Suprapubic skin (tissue), 4 donors: Measurements from ENCODE around the gene PHYKPL. TPM values are rescaled to one million over a fixed set of nuclear protein-coding genes. Genes with fewer than 3 reads are reported as not detected.

Source experiments
- DNase-seq, 2 donors: peaks; one replicate each; pipeline ENCODE4 v3.0.0-alpha.2; 2019; ENCODE audit warnings: low spot score in 2 of 2
- H3K27ac ChIP-seq: fragments of 200-600 bp; sonication (generic); one replicate; pipeline ENCODE4 v1.5.1; 2019
- H3K27me3 ChIP-seq: fragments of 200-600 bp; sonication (generic); one replicate; pipeline ENCODE4 v1.5.1; 2019
- H3K36me3 ChIP-seq: fragments of 200-600 bp; sonication (generic); one replicate; pipeline ENCODE4 v1.5.1; 2019
- H3K4me1 ChIP-seq: fragments of 200-600 bp; sonication (generic); one replicate; pipeline ENCODE4 v1.5.1; 2019
- H3K4me3 ChIP-seq: fragments of 200-600 bp; sonication (generic); one replicate; pipeline ENCODE4 v1.5.1; 2019; ENCODE audit warnings: mild to moderate bottlenecking
- H3K9me3 ChIP-seq: fragments of 200-600 bp; sonication (generic); one replicate; pipeline ENCODE4 v1.5.1; 2019
- CTCF ChIP-seq, 2 donors: fragments of 200-600 bp in 1 of 2; fragments of 450-650 bp in 1 of 2; sonication (generic) in 1 of 2; IDR thresholded peaks; one replicate each; pipeline ENCODE4 v1.5.1; 2016 to 2019; ENCODE audit warnings: antibody characterized with exemption in 2 of 2, mild to moderate bottlenecking in 1 of 2, moderate library complexity in 1 of 2
- EP300 ChIP-seq: sonication (generic); formaldehyde crosslinking; IDR thresholded peaks from one replicate; pipeline ENCODE4 v1.6.1; 2017; ENCODE audit warnings: antibody characterized with exemption
- POLR2A ChIP-seq, 2 donors: fragments of 450-650 bp; IDR thresholded peaks; one replicate each; pipeline ENCODE4 v1.6.1; 2017; ENCODE audit warnings: antibody characterized with exemption in 2 of 2, mild to moderate bottlenecking in 2 of 2, moderate library complexity in 2 of 2
- POLR2AphosphoS5 ChIP-seq, 3 donors: sonication (generic); formaldehyde crosslinking; IDR thresholded peaks; one replicate each; pipeline ENCODE4 v1.6.1; 2017; ENCODE audit warnings: antibody characterized with exemption in 3 of 3
- WGBS: methylation state at CpG from one replicate; pipeline ENCODE4 v1.1.5; 2018; 5-methylcytosine and 5-hydroxymethylcytosine counted together
- total RNA-seq, 4 donors: library from RNA; depleted of rRNA; stranded (reverse); fragments of >200 nt; gene quantifications; one replicate each; pipeline ENCODE4 v1.1.0, GENCODE V29; 2016

Gene PHYKPL
- total RNA-seq, 4 donors from 2014 or later, result 27.1 to 50.5 (median 35.7) TPM

- no peaks in the 10 kb centered on the region for H3K9me3 ChIP-seq
- H3K4me1 ChIP-seq, result peaks cover 22% of the 10 kb centered on the region
- TF ChIP-seq POLR2AphosphoS5 (IDR thresholded peaks at IDR 0.05) (no peak), EP300 (no peak), POLR2A (IDR thresholded peaks at IDR 0.05) (no peak), CTCF (IDR thresholded peaks at IDR 0.05) (no peak)
- H3K27me3 ChIP-seq, result no peaks in the 10 kb centered on the region
- no peak overlapping the region for H3K27ac ChIP-seq
- H3K4me3 ChIP-seq, result no peak overlapping the region
- no peaks in the 10 kb centered on the region for H3K36me3 ChIP-seq
- peak; percentile 40 for DNase-seq
- WGBS, result 63% methylated on average over 7 of the region's 7 CpGs
These were observed 36.3 kb downstream of the PHYKPL start for GRCh38 chr5:178196281-178196812.

GRCh38 chr5:178194026-178194425, 38.6 kb downstream of the PHYKPL start:
- no peaks in the 10 kb centered on the region for H3K36me3 ChIP-seq
- H3K9me3 ChIP-seq, result no peaks in the 10 kb centered on the region
- peaks cover 4% of the 10 kb centered on the region for H3K4me1 ChIP-seq
- H3K27me3 ChIP-seq, result no peaks in the 10 kb centered on the region
- no peak overlapping the region for H3K27ac ChIP-seq
- TF ChIP-seq POLR2AphosphoS5 (IDR thresholded peaks at IDR 0.05) (no peak), CTCF (IDR thresholded peaks at IDR 0.05) (no peak), EP300 (no peak), POLR2A (IDR thresholded peaks at IDR 0.05) (no peak)
- no peak overlapping the region for H3K4me3 ChIP-seq
- peak in 1 of 2 donors; percentile 42 for DNase-seq
- 39% methylated on average over 6 of the region's 7 CpGs for WGBS

- no peak for TF ChIP-seq EP300
- no peak for TF ChIP-seq POLR2A (IDR thresholded peaks at IDR 0.05)
- TF ChIP-seq POLR2AphosphoS5 (IDR thresholded peaks at IDR 0.05), result no peak
- TF ChIP-seq CTCF (IDR thresholded peaks at IDR 0.05), result no peak
- 68% methylated on average over 8 of the region's 8 CpGs for WGBS
- Histone ChIP-seq H3K4me1 (peaks cover 4% of the 10 kb centered on the region), H3K27me3 (no peaks in the 10 kb centered on the region), H3K9me3 (no peaks in the 10 kb centered on the region), H3K36me3 (no peaks in the 10 kb centered on the region), H3K4me3 (no peak overlapping the region), H3K27ac (no peak overlapping the region)
- DNase-seq, result no peak
These were observed 39.3 kb downstream of the PHYKPL start for GRCh38 chr5:178193251-178193809.

GRCh38 chr5:178192787-178193186, 39.8 kb downstream of the PHYKPL start:
- no peak for DNase-seq
- Histone ChIP-seq H3K27me3 (no peaks in the 10 kb centered on the region), H3K27ac (no peak overlapping the region), H3K4me1 (peaks cover 4% of the 10 kb centered on the region), H3K9me3 (no peaks in the 10 kb centered on the region), H3K36me3 (no peaks in the 10 kb centered on the region), H3K4me3 (no peak overlapping the region)
- 91% methylated on average over 7 of the region's 7 CpGs for whole genome bisulfite sequencing
- no peak for TF ChIP-seq EP300
- TF ChIP-seq POLR2AphosphoS5 (IDR thresholded peaks at IDR 0.05), result no peak
- no peak for TF ChIP-seq POLR2A (IDR thresholded peaks at IDR 0.05)
- no peak for TF ChIP-seq CTCF (IDR thresholded peaks at IDR 0.05)

GRCh38 chr5:178192244-178192643, 40.4 kb downstream of the PHYKPL start:
- no peak overlapping the region for H3K4me3 ChIP-seq
- WGBS, result 34% methylated on average over 2 of the region's 2 CpGs
- no peak for DNase-seq
- no peak for TF ChIP-seq POLR2AphosphoS5 (IDR thresholded peaks at IDR 0.05)
- no peak for TF ChIP-seq POLR2A (IDR thresholded peaks at IDR 0.05)
- no peak for TF ChIP-seq EP300
- no peak for TF ChIP-seq CTCF (IDR thresholded peaks at IDR 0.05)
- H3K27me3 ChIP-seq, result no peaks in the 10 kb centered on the region
- no peaks in the 10 kb centered on the region for H3K36me3 ChIP-seq
- H3K4me1 ChIP-seq, result peaks cover 4% of the 10 kb centered on the region
- no peak overlapping the region for H3K27ac ChIP-seq
- H3K9me3 ChIP-seq, result no peaks in the 10 kb centered on the region
